NCI-H1105 (cell line): ENCODE data around the gene HOXA3.

Experiments used
- DNase-seq: peaks from one replicate; lab custom pipeline; 2025; lab: John Stamatoyannopoulos, UW

HOXA3 gene

DNA sequence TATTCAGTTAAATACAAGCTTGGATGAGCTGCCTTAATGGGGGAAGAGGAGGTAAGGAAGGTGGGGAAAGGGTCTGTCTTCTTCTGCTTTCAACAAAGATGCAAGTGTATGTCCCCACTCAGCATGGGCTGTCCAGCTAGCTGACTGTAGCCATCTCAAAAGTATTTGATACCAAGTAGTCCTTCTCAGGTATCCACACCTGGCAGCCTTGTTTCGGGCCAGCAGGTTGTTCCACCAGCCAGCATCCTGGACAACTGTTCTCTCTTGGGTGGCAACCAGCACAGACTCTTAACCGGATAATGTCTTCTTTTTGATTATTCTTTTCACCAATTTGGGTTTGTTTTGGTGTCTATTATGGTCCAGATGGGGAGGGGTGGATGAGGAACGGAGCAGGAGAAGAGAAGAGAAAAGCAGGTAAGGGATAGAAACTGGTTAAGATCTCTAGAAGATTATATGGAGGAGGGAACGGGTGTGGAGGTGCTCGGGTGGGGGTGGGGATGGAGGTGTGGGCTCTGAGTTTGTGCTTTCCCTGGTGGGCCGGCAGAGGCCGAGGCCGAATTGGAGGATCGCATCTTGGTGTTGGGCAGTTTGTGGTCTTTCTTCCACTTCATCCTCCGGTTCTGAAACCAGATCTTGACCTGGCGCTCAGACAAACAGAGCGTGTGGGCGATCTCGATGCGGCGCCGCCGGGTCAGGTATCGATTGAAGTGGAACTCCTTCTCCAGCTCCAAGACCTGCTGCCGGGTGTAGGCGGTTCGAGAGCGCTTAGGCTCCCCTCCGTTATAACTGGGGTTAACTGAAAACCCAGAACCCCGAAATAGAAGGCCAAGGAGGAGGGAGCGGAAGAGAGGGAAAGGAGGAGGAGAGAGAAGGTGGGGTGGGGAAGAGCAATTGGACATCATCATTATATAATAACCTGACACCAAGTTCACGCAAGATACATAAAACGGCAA is 23.3 kb downstream of the HOXA3 start:
- DNase-seq: no peak

- DNase-seq: no peak
These were observed 24.3 kb downstream of the HOXA3 start for GRCh38 chr7:27128034-27128433.

GRCh38 chr7:27126596-27127327 is 25.6 kb downstream of the HOXA3 start:
- no peak for DNase-seq

DNA sequence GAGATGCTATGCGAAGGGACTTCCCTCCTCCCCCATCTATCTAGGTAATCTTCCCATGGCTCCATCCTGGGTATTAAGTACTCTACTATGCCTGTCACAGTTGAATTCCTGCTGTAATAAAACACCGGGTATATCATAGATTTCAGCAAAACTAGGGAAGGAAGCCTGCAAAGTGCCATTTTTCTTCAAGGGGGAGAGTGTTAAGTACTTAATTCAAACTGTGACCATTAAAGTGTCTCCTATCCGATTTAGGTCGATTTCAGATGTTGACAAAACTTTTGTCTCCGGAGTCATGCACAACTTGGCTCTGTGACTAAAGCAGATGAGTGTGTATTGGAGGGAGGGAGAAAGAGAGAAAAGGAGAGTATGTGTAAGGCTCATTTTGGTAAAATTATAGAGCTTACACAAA is 26.4 kb downstream of the HOXA3 start:
- no peak for DNase-seq

GRCh38 chr7:27124902-27125689 is 27.3 kb downstream of the HOXA3 start:
- DNase-seq: no peak

DNA sequence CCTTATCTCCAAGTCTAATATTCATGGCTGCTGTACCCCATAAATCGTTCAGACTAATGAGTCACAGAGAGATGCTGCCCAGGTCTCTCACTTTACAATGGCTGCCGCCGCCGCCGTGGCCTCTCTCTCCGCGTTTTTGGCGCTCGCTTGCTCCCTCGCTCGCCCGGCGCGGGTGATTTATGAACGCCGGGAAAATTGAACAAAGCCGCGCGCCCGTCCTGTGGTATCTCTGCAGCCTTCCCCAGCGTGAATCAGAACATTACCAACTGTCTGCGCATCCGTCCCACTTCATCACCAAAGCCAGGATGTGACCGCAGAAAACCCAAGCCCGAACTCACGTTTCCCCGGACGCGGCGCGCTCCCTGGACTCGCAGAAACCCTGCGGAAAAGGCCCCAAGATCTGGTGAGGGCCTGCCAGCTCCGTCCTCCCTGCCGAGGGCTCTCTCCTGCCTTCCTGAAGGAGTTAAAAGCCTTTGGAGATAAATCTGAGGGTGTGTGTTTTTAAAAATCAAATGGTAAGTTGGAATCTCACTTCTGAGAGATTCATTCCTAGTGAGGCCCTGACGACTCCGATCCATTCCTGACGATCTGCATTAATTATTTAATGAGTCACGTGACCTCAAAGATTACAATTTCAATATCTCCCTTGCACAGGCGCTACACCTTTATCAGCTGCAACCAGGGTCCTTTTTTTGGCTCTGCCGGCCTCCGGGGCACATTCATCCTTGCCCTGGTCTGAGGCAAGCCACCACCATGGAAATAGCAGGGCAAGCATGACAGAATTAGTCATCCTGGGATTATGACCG is 28.1 kb downstream of the HOXA3 start:
- DNase-seq: no peak

DNA sequence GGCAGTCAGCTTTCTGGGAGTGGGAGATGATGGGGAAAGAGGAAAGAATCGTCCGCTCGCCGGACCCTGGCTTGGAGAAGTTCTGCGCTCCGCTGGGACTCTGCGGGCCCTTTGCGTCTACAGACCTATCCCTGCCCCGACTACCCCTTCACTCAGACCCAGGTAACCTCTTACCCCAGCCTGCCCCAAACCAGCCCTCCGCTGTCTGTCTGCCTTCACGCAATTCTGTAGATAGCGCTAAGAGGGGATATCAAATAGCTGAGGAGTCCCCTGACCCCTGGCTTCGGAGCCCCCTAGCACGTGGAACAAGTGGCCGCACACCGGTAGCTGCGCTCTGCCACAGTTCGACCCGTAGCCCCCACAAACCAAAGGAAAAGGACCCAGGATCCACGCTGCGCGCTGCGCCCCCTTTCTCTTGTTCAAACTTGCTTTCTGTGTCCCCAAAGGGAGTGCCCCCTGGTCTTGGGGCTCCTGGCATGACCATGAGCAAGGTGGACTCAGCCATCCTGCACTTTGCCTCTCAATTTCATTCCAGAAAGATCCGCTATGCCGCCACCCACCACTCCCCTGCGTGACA is 28.8 kb downstream of the HOXA3 start:
- DNase-seq: no peak

- no peak for DNase-seq
These were observed 29.3 kb downstream of the HOXA3 start for GRCh38 chr7:27123007-27123476.

DNA sequence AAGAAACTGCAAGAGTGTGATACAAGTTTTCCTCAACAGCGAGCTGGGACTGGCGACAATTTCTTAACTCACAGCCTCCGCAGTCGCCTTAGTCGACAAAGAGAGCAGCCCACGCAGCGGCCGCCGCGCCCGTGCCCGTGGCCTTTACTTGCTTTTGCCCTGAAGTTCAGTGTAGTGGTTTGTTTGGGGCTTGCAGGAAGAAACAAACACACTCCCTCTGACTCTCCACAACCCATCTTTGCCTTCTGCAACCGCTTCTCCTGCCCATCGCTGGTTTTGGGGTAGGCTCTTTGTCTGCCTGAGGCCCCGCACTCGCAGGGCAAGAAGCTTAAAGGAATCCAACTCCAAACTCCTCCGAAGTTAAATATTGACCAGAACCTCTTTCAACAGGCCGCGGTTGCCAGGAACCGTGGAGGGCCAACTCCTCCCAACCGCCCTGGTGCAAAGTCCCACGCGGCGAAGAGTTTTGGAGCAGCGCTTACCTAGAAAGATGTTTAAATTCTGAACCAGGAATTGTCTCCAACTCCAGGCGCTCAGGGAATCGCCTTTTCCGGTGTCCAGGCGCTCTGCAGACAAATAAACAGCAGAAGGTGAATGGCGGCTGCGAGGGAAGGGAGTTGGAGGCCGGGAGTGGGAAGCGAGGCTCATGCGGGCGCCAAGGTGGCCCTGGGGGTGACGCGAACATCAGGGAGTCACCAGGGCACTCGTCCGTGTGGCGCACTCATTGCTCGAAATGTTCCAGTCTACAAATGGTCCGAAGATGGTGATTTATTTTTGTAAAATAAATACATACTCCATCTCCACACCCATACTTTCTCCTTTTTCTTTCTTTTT is 30.1 kb downstream of the HOXA3 start:
- DNase-seq: no peak

GRCh38 chr7:27121684-27122076 is 30.7 kb downstream of the HOXA3 start:
- DNase-seq: no peak

GRCh38 chr7:27119412-27119911 is 32.9 kb downstream of the HOXA3 start:
- DNase-seq: no peak

GRCh38 chr7:27118580-27118979 is 33.8 kb downstream of the HOXA3 start:
- no peak for DNase-seq

GRCh38 chr7:27117887-27118491 is 34.4 kb downstream of the HOXA3 start:
- DNase-seq: no peak

- no peak for DNase-seq
These were observed 35.2 kb downstream of the HOXA3 start for GRCh38 chr7:27116962-27117886.

DNA sequence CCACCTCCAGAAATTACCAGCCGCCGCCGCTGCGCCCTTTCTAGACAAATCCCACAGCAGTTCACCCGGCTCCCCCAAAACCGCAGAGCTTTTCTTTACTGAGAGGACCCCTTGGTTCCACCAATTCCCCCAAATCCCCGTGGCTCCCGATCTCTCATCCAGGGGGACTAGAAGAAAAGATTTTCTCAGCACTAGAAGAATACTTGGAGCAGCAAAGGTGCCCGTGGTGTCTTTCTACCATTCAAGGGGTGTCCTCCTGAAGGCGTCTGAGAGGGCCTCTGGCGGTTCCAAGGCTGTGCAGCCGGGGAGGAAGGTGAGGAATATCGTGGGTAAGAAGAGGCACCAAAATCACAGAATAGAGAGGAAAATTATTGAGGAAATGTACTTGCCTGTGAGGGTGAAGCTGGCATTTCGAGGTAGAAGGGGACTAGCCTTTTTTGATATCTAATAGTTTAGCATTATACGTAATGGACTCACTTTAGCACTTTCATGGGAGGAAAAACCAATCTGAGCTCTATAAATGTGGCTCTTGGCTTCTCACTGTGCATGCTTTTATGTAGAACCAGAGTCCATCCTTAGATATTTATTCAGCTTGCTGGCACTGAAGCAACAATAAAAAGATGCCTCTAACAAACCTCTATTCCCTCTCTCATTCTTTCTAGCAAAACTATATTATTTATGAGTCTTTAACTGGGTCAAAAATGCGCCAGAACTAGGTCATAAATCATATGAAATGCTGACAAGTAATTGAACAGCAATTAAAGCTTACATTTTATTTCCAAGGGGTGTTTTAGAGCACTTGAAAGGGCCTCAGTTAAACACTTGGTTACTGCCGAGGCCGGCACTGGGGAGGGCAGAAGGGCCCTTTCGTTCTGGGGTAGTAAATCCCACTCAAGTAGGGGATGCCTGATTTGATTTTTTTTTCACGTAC is 36.1 kb downstream of the HOXA3 start:
- DNase-seq: no peak

DNA sequence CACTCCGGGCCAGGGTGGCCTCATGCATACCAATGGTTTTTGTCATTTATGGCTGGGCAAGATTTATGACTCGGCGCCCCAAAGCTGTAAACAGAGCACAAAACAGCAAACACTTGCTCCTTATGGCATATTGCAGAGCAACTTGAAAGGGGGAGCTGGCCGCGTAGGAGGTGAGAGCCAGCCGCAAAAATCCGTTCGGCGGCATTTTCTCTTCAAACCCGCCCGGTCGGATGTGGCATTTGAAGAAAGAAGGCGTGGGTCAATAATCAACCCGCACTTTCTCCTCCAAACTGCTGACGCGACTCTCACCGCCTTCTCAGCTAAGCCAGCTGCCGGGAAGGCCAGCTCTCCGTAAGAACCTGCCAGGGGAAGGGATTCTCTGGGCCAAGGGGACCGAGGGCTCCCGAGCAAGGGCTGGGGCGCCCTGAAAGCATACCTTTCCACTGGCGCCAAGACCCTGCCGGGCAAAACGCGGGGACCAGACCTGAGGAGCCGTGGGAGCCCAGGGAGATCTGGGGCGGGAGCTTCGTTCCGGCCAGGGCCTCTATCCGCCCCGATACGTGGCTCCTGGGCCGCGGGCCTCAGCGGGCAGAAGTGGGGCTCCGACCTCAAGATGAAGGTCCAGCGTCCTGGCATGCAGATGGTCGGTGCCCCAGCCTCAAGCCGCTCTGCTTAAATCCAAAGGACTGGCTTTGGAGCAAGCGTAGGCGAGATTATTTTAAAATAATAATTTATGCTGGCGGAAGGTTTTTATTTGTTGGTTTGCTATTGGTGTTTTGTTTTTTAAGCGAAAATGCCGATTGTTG is 37.0 kb downstream of the HOXA3 start:
- DNase-seq: no peak

- DNase-seq: no peak
These were observed 37.5 kb downstream of the HOXA3 start for GRCh38 chr7:27114881-27115220.
